ENCODE data around the gene IL1A. TPM values are rescaled to one million over a fixed set of nuclear protein-coding genes. Genes with fewer than 3 reads are reported as not detected.

Gene IL1A
- total and polyA plus RNA-seq, 2 experiments from 2014 or later, result not detected

DNA sequence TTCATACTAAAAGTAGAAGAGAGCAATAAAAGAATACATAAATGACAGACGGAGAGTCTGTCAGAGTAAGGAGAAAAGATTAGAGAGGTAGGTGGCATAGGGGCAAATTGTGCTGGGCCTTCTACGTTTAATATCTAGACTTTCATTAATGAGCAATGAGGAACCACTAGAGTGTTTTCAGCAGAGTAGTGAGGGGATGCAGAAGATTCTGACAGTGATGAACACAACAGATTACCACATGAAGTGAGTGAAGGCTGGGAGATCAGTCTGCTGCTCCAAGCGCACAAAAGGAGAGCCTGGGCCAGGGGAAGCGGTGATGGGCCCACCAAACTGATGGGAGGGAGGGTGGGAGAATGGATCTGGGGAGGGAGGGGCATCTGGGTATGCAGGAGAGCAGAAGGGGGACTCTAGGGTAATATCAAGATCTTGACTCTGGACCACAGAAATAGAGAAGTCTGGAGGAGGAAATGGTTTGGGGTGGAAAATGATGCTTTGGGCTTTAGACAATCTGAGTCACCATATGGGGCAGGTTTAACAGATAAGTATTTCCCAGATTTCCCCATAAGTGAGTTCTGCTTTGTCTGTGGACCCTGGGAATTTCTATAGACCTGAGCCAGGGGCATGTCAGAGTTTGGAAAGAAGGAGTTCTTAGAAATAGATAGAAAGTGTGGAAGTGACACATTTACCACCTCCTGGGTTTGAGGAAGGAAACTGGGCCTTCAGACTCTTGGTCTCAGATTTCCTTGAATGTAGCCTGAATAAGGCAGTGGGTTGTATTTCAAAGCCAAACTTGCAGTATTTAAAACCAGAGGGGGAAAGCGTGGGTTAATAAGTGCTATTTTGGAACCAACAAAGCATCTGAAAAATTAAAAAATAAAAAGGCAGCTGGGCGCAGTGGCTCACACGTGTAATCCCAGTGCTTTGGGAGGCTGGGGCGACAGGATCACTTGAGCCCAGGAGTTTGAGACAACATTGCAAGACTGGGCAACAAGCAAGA, 15.0 kb upstream of the IL1A start:
- no peak overlapping the region for H3K27ac ChIP-seq
- TF ChIP-seq CTCF (IDR thresholded peaks at IDR 0.05; ENCODE audit: low read depth, low read length), result no peak
- H3K4me1 ChIP-seq (ENCODE audit: low read depth), result no peaks in the 10 kb centered on the region
- H3K27me3 ChIP-seq, result no peaks in the 10 kb centered on the region
- H3K36me3 ChIP-seq, result no peaks in the 10 kb centered on the region
- DNase-seq (ENCODE audit: low read depth in 1 of 2, low spot score in 1 of 2), result peak in 1 of 2 donors; percentile 43
- H3K4me3 ChIP-seq, result no peak overlapping the region
- no peaks in the 10 kb centered on the region for H3K9me3 ChIP-seq (ENCODE audit: low read depth)

GRCh38 chr2:112796486-112796885, 12.2 kb upstream of the IL1A start:
- TF ChIP-seq CTCF (IDR thresholded peaks at IDR 0.05; ENCODE audit: low read depth, low read length), result no peak
- no peaks in the 10 kb centered on the region for H3K9me3 ChIP-seq (ENCODE audit: low read depth)
- DNase-seq (ENCODE audit: low read depth in 1 of 2, low spot score in 1 of 2), result no peak
- no peaks in the 10 kb centered on the region for H3K36me3 ChIP-seq
- no peak overlapping the region for H3K27ac ChIP-seq
- no peaks in the 10 kb centered on the region for H3K27me3 ChIP-seq
- H3K4me1 ChIP-seq (ENCODE audit: low read depth), result no peaks in the 10 kb centered on the region
- H3K4me3 ChIP-seq, result no peak overlapping the region

DNA sequence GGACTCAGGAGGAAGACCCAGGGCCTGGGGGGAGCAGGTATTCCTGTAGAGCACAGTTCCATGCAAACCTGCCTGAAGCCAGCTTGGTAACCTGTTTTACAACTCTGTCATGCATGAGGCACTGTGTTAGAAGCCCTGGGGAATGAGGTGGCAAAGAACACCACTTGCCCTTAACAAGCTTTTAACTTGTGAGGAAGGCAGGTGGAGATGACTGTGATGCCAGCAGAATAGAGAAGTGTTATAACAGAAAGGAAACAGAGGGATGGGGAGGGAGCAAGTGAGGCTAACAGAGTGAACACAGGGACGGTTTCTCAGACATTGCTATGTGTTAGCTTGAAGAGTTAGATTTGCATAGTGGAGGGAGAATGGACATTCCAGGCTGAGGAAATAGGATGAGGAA, 11.5 kb upstream of the IL1A start:
- no peak for DNase-seq (ENCODE audit: low read depth in 1 of 2, low spot score in 1 of 2)
- H3K4me1 ChIP-seq (ENCODE audit: low read depth), result no peaks in the 10 kb centered on the region

DNA sequence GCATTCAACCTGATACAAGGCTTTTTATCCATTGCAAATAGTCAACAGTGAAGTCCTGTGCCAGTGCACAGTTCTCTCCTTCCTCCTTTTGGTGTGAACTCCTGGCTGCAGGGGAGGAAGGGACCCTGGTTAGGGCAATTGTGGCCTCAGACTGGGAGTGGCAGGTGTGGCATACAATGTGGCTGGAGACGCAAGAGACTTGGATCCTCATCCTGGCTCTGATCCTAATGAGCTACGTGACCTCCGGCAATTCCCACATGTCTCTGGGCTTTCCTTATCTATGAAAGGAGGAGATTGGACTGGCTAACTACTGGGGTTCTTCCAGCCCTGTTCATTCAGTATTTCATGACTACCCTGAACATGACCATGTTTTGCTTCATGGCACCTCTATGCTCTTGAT, 10.5 kb upstream of the IL1A start:
- DNase-seq (ENCODE audit: low read depth in 1 of 2, low spot score in 1 of 2), result no peak
- Histone ChIP-seq H3K9me3 (ENCODE audit: low read depth) (no peaks in the 10 kb centered on the region), H3K4me3 (no peak overlapping the region), H3K27me3 (no peaks in the 10 kb centered on the region), H3K4me1 (ENCODE audit: low read depth) (no peaks in the 10 kb centered on the region), H3K27ac (no peak overlapping the region), H3K36me3 (no peaks in the 10 kb centered on the region)
- no peak for TF ChIP-seq CTCF (IDR thresholded peaks at IDR 0.05; ENCODE audit: low read depth, low read length)

More for the DNA sequence above, 11.5 kb upstream of the IL1A start:
- no peaks in the 10 kb centered on the region for H3K27me3 ChIP-seq
- no peaks in the 10 kb centered on the region for H3K9me3 ChIP-seq (ENCODE audit: low read depth)
- no peaks in the 10 kb centered on the region for H3K36me3 ChIP-seq
- TF ChIP-seq CTCF (IDR thresholded peaks at IDR 0.05; ENCODE audit: low read depth, low read length), result no peak
- H3K27ac ChIP-seq, result no peak overlapping the region
- H3K4me3 ChIP-seq, result no peak overlapping the region

- DNase-seq (ENCODE audit: low read depth in 1 of 2, low spot score in 1 of 2), result peak in 1 of 2 donors; percentile 92
- no peak overlapping the region for H3K27ac ChIP-seq
Measured at GRCh38 chr2:112794131-112794733, 9.9 kb upstream of the IL1A start.

More at GRCh38 chr2:112794131-112794733, 9.9 kb upstream of the IL1A start:
- no peaks in the 10 kb centered on the region for H3K9me3 ChIP-seq (ENCODE audit: low read depth)
- no peaks in the 10 kb centered on the region for H3K27me3 ChIP-seq
- no peaks in the 10 kb centered on the region for H3K36me3 ChIP-seq
- H3K4me1 ChIP-seq (ENCODE audit: low read depth), result no peaks in the 10 kb centered on the region
- H3K4me3 ChIP-seq, result no peak overlapping the region
- no peak for TF ChIP-seq CTCF (IDR thresholded peaks at IDR 0.05; ENCODE audit: low read depth, low read length)

Data from cardiac muscle cell (in vitro differentiated cells and primary cell).